ENCODE measurements around the gene LASP1. TPM values are rescaled to one million over a fixed set of nuclear protein-coding genes. Genes with fewer than 3 reads are reported as not detected.

Gene LASP1
- total and polyA plus RNA-seq, 7 donors = 8.6 to 20.1 (median 14.6) TPM

DNA sequence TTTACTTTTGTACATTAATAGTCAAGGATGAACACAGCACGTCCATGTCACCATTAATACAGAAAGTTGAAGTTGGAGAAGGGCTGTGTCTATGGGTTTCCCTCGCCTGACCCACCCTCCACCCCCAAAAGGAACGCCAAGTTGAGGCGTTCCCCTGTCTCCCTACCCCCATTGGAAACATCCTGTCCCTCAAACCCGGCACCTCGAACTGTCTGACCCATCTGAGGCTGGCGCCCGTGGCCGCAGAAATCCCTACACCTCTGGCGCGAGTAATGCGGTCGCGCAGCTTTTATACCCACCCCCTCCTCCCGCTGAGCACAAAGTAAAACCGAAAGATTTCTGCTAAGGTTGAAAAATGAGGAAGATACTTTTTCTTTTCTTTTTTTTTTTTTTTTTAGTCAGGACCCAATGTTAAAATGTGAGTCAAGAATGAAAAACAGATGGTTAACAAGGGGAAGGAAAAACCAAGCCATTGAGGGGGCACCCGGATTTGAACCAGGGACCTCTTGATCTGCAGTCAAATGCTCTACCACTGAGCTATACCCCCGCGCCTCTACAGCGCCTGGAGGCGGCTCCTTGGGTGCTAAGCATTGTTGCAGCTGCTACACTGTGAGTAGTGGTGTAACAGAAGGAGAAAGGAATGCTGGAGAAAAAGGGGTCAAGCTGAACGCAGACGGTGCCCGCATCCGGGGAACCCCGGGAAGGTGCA is 887 bp upstream of the LASP1 start:
- Histone ChIP-seq H3K27ac (peak overlapping the region; percentile 85), H3K4me3 (peak overlapping the region; percentile 93), H3K36me3 (ENCODE audit: insufficient read depth in 1 of 2, low read depth in 1 of 2) (no peaks in the 10 kb centered on the region), H3K9me3 (no peaks in the 10 kb centered on the region), H3K27me3 (ENCODE audit: insufficient read depth in 3 of 3, low read length in 2 of 3) (no peaks in the 10 kb centered on the region), H3K4me1 (peaks cover 25% of the 10 kb centered on the region)
- TF ChIP-seq, protein P1, sequence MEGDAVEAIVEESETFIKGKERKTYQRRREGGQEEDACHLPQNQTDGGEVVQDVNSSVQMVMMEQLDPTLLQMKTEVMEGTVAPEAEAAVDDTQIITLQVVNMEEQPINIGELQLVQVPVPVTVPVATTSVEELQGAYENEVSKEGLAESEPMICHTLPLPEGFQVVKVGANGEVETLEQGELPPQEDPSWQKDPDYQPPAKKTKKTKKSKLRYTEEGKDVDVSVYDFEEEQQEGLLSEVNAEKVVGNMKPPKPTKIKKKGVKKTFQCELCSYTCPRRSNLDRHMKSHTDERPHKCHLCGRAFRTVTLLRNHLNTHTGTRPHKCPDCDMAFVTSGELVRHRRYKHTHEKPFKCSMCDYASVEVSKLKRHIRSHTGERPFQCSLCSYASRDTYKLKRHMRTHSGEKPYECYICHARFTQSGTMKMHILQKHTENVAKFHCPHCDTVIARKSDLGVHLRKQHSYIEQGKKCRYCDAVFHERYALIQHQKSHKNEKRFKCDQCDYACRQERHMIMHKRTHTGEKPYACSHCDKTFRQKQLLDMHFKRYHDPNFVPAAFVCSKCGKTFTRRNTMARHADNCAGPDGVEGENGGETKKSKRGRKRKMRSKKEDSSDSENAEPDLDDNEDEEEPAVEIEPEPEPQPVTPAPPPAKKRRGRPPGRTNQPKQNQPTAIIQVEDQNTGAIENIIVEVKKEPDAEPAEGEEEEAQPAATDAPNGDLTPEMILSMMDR (IDR thresholded peaks at IDR 0.05) = peak; percentile 10
- ATAC-seq = peak; percentile 81 to 86 (median 82)
- DNase-seq = peak; percentile 85 to 93
- intact Hi-C loops (cut with DNase I) = loop anchor here (5.0 to 10.0 kb wide), 2 partner anchors 283 to 286 kb away; partner anchors contain the start of gene PLXDC1 (in 2 of the 2)
- 2 to 6% (median 3%) methylated on average over 26 of the region's 26 CpGs for WGBS, 3 donors

DNA sequence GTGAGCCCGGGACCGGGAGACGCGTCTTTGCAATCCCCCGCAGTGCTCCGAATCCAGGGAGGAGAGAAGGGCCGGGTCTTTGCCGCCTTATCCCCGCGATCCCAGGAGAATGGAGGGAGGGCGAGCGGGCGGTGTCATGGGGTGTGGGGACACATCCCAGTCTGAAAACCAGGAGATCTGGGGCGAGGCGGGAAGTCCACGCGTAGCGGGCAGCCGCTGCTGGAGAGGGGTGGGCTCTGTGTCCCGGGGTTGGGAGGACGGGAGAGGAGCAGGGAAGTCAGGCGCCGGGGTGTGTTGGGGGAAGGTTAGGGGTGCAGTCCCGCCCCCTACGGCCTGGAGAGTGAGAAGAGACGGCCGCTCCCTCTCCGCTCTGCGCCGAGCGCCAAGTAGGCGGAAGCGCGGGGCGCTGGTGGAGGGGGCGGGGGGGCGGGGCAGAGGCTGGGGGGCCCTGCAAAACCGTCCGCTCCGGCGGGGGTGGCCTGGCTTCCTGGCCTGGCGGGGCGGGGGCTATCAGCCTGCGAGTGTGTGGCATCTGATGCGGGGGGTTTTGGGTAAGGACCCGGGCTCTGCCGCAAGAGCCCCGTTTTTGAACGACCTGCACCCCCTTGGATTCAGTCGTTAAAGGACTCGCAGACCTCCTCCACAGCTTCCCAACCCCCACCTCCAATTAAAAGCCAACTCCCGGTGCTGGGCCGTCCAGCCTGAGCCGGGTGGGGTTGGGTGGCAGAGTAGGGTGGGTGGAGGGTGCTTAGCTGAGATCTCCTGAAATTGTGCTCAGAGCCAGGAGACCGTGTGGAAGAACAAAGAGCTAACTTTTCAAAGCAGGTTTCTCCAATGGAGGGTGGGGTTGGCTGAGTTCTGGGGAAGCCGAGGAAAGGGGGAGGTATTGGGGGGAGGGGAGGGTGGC is 654 bp downstream of the LASP1 start:
- H3K4me3 ChIP-seq = peak overlapping the region; percentile 93
- H3K36me3 ChIP-seq (ENCODE audit: insufficient read depth in 1 of 2, low read depth in 1 of 2) = no peaks in the 10 kb centered on the region
- peak; percentile 76 to 84 for DNase-seq
- H3K27ac ChIP-seq = peak overlapping the region; percentile 85
- H3K27me3 ChIP-seq (ENCODE audit: insufficient read depth in 3 of 3, low read length in 2 of 3) = no peaks in the 10 kb centered on the region
- peaks cover 29% of the 10 kb centered on the region for H3K4me1 ChIP-seq
- 1 to 2% (median 2%) methylated on average over 41 to 56 of the region's 56 CpGs for WGBS, 3 donors
- no peaks in the 10 kb centered on the region for H3K9me3 ChIP-seq
- TF ChIP-seq, protein P1 (IDR thresholded peaks at IDR 0.05) = no peak
- peak; percentile 32 to 65 (median 42) for ATAC-seq
- intact Hi-C loops (cut with DNase I) = loop anchor here in 1 of 2 donors (5.0 kb wide), 1 partner anchor 37 kb away; no protein-coding TSS in a partner anchor

DNA sequence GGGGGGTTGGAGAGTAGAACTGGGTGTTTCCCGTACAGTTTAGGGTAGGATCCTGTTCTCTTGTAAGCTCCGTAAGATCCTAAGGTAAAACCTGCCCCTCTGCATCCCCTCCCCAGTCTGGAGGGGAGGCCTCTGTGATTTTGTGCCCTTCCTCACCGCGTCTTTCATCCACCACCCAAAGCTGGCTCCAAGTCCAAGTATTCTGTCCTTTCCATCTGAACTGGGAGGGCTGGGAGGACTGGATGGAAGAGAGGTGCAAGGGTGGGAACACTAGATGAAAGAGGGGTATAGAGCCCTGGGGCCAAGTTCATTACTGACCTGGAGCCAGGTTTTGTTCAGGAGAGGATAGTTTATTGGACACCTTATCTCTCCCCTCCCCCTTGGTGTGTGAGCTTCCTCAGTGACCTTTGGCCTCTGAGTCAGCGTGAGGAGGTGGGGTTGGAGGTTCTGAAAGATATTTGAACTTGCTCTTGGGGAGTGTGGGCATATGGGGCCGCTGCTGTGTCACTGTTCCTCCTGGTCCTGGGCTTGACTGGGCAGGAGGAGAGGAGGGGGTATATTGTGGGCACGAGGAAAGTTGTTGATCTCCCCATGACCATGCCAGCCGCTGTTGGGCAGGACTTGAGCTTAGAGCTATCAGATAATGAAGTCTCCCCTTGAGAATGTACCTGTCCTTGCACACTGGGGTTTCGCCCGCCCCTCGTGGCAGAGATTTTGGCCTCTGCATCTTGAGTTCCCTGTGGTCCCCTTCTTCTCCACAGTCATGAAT is 1.6 kb downstream of the LASP1 start:
- intact Hi-C loops (cut with DNase I) = loop anchor here in 1 of 2 donors (5.0 kb wide), 1 partner anchor 36 kb away; no protein-coding TSS in a partner anchor
- Histone ChIP-seq H3K4me1 (peaks cover 35% of the 10 kb centered on the region), H3K36me3 (ENCODE audit: insufficient read depth in 1 of 2, low read depth in 1 of 2) (no peaks in the 10 kb centered on the region), H3K27ac (peak overlapping the region; percentile 85), H3K4me3 (peak overlapping the region; percentile 93), H3K27me3 (ENCODE audit: insufficient read depth in 3 of 3, low read length in 2 of 3) (no peaks in the 10 kb centered on the region), H3K9me3 (no peaks in the 10 kb centered on the region)
- ATAC-seq (peak in 2 of 4 donors; percentile 9 to 15), DNase-seq (peak; percentile 70)
- TF ChIP-seq, protein P1 (IDR thresholded peaks at IDR 0.05) = no peak
- 40 to 46% (median 42%) methylated on average over 11 of the region's 11 CpGs for WGBS, 3 donors

DNA sequence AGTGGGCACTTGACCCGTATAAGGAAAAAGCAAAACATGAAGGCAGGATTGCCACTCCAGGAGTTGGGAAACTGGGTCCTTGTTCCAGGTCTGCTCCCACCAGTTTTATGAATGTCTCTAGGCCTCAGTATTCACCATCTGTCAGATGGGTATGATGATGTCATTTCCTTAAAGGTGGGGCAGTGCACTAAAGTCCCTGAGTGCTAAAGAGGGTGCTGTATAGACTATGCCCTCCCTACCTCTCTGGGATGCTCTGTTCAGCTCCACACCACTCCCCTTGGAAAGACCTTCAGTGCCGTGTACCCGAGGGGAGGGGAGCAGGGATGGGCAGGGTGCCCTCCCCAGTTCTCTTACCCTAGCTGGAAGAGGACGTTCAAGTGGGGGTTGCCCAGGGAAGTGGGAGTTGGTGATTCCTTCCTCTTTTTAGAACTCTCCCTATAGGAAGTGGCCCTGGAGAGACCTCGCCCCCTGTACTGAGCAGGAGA is 2.2 kb downstream of the LASP1 start:
- no peaks in the 10 kb centered on the region for H3K27me3 ChIP-seq (ENCODE audit: insufficient read depth in 3 of 3, low read length in 2 of 3)
- no peaks in the 10 kb centered on the region for H3K9me3 ChIP-seq
- peak overlapping the region; percentile 85 for H3K27ac ChIP-seq
- peak overlapping the region; percentile 93 for H3K4me3 ChIP-seq
- TF ChIP-seq, protein P1 (IDR thresholded peaks at IDR 0.05) = no peak
- intact Hi-C loops (cut with DNase I) = loop anchor here in 1 of 2 donors (5.0 kb wide), 1 partner anchor 35 kb away; no protein-coding TSS in a partner anchor
- DNase-seq (no peak), ATAC-seq (no peak)
- peaks cover 35% of the 10 kb centered on the region for H3K4me1 ChIP-seq
- 36 to 56% (median 51%) methylated on average over 5 of the region's 5 CpGs for WGBS, 3 donors
- H3K36me3 ChIP-seq (ENCODE audit: insufficient read depth in 1 of 2, low read depth in 1 of 2) = no peaks in the 10 kb centered on the region
